ENCODE measurements around the gene ZNF761.

DNA sequence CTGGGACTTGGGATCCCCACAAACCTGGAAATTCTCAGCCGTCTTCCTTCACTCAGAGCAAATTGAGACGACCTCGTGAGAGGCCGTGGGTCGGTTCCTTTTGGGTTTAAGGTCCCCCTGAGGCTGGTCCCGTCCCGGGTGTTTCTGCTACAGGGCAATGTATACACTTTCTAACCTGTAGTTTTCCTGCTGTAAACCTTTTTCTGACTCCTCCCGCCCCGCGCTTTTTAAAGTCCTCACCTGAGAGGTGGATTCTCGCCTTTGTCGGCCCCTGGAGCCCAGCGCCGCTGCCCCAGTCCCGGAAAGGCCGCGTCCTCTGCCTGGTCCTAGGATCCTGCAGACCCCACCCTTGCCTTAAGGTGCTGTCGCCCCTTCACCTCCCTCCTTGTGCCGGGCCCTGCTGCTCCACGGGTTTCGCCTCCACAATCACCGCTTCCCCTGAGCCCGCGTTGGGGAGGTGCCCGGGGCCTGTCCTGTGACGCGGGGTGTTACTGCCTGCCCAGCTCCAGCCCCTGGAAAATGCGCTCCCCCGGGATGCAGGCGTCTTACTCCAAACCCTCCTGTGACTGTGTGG lies 391 bp downstream of the ZNF761 start:
- TF ChIP-seq, protein P1, sequence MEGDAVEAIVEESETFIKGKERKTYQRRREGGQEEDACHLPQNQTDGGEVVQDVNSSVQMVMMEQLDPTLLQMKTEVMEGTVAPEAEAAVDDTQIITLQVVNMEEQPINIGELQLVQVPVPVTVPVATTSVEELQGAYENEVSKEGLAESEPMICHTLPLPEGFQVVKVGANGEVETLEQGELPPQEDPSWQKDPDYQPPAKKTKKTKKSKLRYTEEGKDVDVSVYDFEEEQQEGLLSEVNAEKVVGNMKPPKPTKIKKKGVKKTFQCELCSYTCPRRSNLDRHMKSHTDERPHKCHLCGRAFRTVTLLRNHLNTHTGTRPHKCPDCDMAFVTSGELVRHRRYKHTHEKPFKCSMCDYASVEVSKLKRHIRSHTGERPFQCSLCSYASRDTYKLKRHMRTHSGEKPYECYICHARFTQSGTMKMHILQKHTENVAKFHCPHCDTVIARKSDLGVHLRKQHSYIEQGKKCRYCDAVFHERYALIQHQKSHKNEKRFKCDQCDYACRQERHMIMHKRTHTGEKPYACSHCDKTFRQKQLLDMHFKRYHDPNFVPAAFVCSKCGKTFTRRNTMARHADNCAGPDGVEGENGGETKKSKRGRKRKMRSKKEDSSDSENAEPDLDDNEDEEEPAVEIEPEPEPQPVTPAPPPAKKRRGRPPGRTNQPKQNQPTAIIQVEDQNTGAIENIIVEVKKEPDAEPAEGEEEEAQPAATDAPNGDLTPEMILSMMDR (IDR thresholded peaks at IDR 0.05): no peak
- TF ChIP-seq POLR2A (IDR thresholded peaks at IDR 0.05) (peak in 1 of 2 donors; percentile 4), POLR2AphosphoS5 (IDR thresholded peaks at IDR 0.05) (no peak), EP300 (IDR thresholded peaks at IDR 0.05) (no peak)
